HCT116 (cell line): ENCODE measurements around the gene VPS37B.

Source experiments
- CEBPB ChIP-seq: IDR thresholded peaks from 2 replicates; pipeline ENCODE4 v1.6.1; 2012; ENCODE audit warnings: low read depth
- CTCF ChIP-seq, 3 experiments: fragments of 200-600 bp in 1 of 3; sonication (generic) in 1 of 3; IDR thresholded peaks in 2 of 3; conservative IDR thresholded peaks in 1 of 3; 2 replicates each; pipeline ENCODE4 v1.5.1; 2012 to 2017; ENCODE audit warnings: low read depth in 2 of 3, low read length in 2 of 3, antibody characterized with exemption in 1 of 3, borderline replicate concordance in 1 of 3, control low read depth in 1 of 3, mild to moderate bottlenecking in 1 of 3, mixed read lengths in 1 of 3, mixed run types in 1 of 3, moderate library complexity in 1 of 3; ENCODE audit not compliant: insufficient read depth in 1 of 3
- EGR1 ChIP-seq: IDR thresholded peaks from 2 replicates; pipeline ENCODE4 v1.6.1; 2012; ENCODE audit warnings: low read depth
- EZH2 ChIP-seq: fragments of 200-600 bp; sonication (generic); IDR thresholded peaks from 2 replicates; pipeline ENCODE4 v1.6.1; 2017; ENCODE audit warnings: antibody characterized with exemption, mixed run types
- EZH2phosphoT487 ChIP-seq: fragments of 200-600 bp; IDR thresholded peaks from 2 replicates; pipeline ENCODE4 v1.6.1; 2018; ENCODE audit warnings: antibody characterized with exemption, borderline replicate concordance
- JUND ChIP-seq: IDR thresholded peaks from 2 replicates; pipeline ENCODE4 v1.6.1; 2012
- POLR2A ChIP-seq: IDR thresholded peaks from 2 replicates; pipeline ENCODE4 v1.7.0; 2011; ENCODE audit warnings: borderline replicate concordance; ENCODE audit not compliant: insufficient read depth, insufficient read length; ENCODE audit errors: extremely low read depth
- POLR2AphosphoS5 ChIP-seq: IDR thresholded peaks from 2 replicates; pipeline ENCODE4 v1.6.1; 2011; ENCODE audit warnings: mild to moderate bottlenecking, low read depth, low read length, moderate library complexity
- SP1 ChIP-seq: IDR thresholded peaks from 2 replicates; pipeline ENCODE4 v1.6.1; 2012; ENCODE audit warnings: low read depth
- TCF7L2 ChIP-seq: IDR thresholded peaks from 2 replicates; pipeline ENCODE4 v1.7.0; 2011; ENCODE audit warnings: borderline replicate concordance, inconsistent platforms; ENCODE audit not compliant: insufficient read depth, insufficient read length; ENCODE audit errors: extremely low read depth
- ZFX ChIP-seq: fragments of 450-650 bp; IDR thresholded peaks from 2 replicates; pipeline ENCODE4 v1.6.1; 2017
- TF ChIP-seq, protein P1 (sequence below): IDR thresholded peaks from 2 replicates; pipeline ENCODE4 v1.6.1; 2012
- TF ChIP-seq, protein P2 (sequence below): IDR thresholded peaks from 2 replicates; pipeline ENCODE4 v1.6.1; 2012; ENCODE audit warnings: low read depth

- TF ChIP-seq POLR2A (no peak), TCF7L2 (no peak), ZFX (no peak), CTCF (IDR thresholded peaks at IDR 0.05 in 2 of 3, conservative IDR thresholded peaks at IDR 0.05 in 1 of 3; ENCODE audit: borderline replicate concordance in 1 of 3, insufficient read depth in 1 of 3, low read depth in 2 of 3, low read length in 2 of 3) (no peak), EZH2 (no peak), POLR2AphosphoS5 (no peak), EZH2phosphoT487 (no peak), CEBPB (no peak), JUND (no peak), SP1 (no peak), EGR1 (no peak)
- TF ChIP-seq, protein P1, sequence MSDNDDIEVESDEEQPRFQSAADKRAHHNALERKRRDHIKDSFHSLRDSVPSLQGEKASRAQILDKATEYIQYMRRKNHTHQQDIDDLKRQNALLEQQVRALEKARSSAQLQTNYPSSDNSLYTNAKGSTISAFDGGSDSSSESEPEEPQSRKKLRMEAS = no peak
- TF ChIP-seq, protein P2, sequence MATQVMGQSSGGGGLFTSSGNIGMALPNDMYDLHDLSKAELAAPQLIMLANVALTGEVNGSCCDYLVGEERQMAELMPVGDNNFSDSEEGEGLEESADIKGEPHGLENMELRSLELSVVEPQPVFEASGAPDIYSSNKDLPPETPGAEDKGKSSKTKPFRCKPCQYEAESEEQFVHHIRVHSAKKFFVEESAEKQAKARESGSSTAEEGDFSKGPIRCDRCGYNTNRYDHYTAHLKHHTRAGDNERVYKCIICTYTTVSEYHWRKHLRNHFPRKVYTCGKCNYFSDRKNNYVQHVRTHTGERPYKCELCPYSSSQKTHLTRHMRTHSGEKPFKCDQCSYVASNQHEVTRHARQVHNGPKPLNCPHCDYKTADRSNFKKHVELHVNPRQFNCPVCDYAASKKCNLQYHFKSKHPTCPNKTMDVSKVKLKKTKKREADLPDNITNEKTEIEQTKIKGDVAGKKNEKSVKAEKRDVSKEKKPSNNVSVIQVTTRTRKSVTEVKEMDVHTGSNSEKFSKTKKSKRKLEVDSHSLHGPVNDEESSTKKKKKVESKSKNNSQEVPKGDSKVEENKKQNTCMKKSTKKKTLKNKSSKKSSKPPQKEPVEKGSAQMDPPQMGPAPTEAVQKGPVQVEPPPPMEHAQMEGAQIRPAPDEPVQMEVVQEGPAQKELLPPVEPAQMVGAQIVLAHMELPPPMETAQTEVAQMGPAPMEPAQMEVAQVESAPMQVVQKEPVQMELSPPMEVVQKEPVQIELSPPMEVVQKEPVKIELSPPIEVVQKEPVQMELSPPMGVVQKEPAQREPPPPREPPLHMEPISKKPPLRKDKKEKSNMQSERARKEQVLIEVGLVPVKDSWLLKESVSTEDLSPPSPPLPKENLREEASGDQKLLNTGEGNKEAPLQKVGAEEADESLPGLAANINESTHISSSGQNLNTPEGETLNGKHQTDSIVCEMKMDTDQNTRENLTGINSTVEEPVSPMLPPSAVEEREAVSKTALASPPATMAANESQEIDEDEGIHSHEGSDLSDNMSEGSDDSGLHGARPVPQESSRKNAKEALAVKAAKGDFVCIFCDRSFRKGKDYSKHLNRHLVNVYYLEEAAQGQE = no peak
These were observed 24.9 kb downstream of the VPS37B start for GRCh38 chr12:122870867-122871664.
